GM21528 (cell line): Measurements from ENCODE around the gene IQSEC1.
A peak's percentile ranks its signal among the peaks of the same experiment; 100 is the strongest.

Experiments
- ATAC-seq: cut with Tn5 transposase; IDR thresholded peaks from one replicate; pipeline ENCODE4 v1.9.1; 2021; ENCODE audit warnings: mild to moderate bottlenecking, moderate library complexity; ENCODE audit not compliant: unreplicated experiment, low FRiP score

Gene IQSEC1

GRCh38 chr3:13087320-13087990 is 14.2 kb upstream of the IQSEC1 start:
- no peak for ATAC-seq

DNA sequence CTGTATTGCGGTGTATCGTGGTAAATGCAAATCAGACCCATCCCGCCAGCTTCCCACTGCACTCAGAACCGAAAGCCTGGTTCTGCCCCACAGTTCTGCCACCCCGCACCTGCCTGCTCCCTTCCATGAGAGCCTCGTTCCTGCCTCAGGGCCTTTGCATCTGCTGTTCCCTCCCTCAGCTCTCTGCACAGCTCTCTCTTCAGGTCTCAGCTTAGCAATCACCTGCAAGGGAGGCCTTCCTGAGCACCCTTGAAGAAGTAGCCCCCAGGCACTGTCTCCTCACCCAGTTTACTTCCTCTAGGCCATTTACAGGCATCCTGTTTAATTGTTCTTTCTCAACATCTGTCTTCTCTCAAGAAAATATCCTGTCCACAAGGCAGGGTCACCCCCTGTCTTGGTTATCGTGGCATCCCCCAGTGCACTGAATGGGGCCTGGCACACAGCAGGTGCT is 13.3 kb upstream of the IQSEC1 start:
- no peak for ATAC-seq

GRCh38 chr3:13085846-13086179 is 12.6 kb upstream of the IQSEC1 start:
- no peak for ATAC-seq

GRCh38 chr3:13085081-13085845 is 12.0 kb upstream of the IQSEC1 start:
- no peak for ATAC-seq

DNA sequence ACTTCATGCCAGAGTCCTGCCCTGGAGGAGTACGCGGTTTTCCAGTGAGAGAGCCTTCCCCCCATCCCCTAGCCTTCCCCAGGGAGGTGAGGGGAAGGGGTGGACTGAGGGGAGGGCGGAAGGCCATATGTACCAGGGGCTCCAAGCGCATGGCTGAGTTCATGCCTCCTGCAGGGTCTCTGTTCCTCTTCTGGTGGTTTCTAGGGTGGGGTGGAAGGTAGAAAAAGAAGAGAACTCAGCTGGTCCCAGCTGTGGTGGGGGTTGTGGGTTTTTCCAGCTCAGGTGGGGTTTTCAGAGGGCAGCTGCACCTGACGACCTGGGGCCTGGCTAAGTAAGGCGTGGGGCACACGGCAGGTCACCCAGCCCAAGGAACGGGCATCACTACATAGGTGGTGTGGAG is 10.7 kb upstream of the IQSEC1 start:
- ATAC-seq = peak; percentile 46

DNA sequence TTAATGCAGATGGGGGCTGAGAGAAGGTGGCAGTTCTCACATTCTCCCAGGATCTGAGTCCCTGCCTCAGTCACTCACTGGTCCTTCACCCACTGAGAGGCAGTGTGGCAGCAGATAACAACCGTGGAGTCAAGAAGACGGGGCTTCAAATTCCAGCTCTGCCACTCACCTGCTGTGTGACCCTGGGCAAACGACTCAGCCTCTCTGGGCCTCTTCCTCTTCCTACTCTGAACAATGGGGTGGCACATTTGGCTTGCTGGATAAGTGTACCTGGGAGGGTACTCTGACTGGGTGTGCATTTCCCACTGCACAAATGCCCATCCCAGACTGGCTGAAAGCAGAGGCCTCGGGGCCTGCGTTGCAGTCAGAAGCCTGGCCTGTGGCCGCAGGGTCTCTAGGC is 10.0 kb upstream of the IQSEC1 start:
- ATAC-seq = no peak

- no peak for ATAC-seq
These were observed 9.4 kb upstream of the IQSEC1 start for GRCh38 chr3:13082677-13083076.

DNA sequence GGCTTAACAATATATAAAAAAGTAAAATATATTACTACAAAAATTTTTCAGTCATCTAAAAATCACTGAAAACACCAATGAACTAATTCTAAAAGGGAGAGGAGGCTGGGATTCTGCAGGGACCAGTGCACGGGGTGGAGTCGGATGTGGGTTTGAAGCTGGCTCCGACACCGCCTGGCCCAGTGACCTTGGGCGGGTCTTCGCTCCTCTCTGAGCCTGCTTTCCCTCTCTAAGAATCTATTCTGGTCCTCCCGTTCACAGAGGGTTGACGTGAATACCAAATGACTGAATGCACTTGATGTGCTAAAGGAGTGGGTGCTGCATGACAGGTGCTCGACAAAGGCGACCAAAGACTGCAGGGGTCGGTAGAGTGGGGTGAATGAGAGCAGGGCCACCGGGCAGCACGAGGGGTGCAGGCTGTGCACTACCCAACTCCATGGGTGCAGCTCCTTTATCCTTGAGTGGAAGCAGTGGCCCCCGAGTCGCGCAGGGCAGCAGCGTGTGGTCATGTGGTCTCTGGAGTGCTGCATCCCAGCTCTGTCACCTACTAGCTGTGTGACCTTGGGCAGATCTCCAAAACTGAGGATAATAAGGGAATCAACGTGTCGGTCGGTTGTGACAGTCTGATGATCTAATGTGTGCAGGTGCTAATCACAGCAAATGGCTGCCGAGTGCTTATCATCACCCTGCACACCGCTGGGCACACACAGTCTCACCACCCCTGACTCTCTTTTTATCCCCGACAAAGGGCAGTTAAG is 8.6 kb upstream of the IQSEC1 start:
- ATAC-seq = no peak

GRCh38 chr3:13080591-13080990 is 7.4 kb upstream of the IQSEC1 start:
- ATAC-seq = no peak

DNA sequence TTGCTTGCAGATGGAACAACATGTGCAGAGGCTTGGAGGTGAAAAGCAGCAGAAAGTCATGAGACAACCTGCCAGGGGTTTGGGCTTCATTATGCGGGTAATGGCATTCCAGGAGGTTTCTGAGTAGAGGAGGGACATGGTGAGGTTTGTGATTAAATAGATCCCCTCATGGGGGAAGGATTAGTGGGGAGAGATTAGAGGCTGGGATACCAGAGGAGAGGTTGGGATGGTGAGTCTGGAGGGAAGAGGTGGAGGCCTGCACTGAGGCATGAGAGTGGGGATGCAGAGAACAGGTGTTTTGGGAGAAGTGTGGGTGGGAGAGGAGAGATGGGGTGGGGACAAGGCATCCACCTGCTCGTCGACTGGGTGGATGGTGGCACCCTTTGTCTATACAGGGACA is 6.8 kb upstream of the IQSEC1 start:
- no peak for ATAC-seq

DNA sequence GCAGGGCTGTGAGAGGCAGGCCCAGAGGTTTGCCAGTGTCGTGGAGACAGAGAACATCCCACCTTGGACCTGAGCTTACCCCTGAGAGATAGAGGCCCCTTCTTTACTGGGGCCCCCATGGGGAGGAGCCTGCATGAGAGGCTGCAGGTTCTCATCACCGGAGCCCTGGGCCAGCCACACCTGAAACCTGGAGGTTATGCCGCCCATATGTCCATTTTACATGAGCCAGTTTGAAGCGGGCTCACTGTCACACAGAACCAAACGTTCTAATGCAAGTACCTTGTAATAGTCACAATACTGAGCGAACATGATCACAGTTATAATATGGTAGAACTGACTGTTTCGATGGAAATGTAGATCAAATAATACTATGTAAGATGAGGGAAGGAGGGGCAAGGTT is 6.3 kb upstream of the IQSEC1 start:
- ATAC-seq = no peak

GRCh38 chr3:13079051-13079450 is 5.8 kb upstream of the IQSEC1 start:
- no peak for ATAC-seq

DNA sequence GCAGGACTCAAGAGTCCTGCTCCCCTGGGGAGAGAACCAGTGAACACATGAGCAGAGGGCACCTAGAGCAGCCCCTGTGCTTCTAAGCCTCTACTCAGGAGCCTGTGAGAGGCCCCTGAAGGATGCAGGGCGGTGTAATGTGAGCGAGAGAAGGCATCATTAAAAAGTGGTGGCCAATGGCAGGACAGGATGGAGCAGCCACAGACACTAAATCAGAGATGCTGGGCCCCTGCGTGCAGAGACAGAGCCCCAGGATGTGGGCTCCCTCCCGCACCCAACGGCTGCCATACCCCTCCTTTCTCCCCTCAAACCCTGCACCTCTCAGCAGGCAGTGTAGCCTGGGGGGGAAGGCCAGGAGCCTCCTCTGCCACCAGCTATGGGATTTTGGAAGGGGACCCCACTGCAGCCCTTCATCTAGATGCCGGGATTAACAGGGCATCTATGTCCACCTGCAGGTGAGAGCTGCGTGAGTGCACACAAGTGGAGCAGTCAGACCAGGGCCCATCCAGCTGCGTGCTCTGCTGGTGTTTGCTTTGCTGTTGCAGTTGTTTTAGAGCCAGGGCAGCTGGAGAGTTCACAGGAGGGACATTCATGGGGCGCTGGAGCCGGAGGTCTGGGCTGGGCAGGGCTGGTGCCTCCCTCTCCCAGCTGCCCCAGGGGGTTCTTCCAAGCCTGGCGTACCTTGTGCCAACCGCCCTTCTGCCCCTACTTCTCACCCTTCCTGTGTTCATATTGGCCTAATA is 5.1 kb upstream of the IQSEC1 start:
- no peak for ATAC-seq

- no peak for ATAC-seq
These were observed 4.4 kb upstream of the IQSEC1 start for GRCh38 chr3:13077431-13078162.

DNA sequence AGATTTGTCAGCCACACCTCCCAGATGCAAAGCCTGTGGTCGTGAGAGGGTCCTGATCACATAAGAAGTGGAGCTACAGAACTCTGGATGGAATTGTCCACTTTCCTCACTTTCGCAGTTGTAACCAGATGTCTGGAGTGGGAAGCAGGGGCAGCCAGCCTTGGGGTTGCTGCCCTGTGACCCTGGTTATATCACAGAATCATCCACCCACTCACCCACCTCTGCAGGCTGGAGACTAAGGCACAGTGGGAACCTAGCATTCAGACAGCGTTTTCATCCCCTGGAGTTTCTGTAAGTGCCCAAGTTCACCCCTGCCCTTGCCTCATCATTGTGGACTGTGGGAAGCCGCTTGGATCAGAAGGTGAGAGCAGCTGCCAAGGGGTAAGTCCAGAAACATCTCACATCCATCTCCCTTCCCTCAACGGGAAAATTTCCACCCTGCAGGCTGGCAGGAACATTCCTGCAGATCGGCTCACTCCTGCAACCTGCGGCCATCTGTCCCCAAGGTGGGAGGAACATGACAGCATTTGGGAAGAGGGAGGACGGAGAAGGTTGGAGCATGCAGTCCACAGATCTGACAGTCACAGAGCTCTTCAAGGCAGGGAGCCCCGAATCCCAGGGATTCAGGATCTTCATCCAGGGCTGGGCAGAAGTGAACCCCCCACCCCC is 2.9 kb upstream of the IQSEC1 start:
- ATAC-seq = no peak

DNA sequence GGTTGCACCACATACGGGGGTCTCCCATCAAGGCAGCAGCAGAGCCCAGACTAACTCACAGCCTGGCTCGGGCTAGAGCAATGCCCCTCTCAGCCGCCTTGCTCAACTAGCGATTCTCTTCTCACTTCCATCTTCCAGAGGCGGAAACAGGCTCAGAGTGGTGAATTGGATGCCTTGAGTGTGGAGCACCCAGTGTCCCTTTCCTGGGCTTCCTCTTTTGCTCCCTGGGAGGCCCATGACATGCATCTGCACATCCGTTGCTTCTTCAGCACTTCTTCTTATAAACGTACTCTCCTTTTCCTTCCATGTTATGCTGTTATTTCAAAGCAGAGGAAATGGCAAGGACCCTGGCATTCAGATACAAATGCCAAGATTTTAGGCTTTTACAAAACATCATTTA is 2.1 kb upstream of the IQSEC1 start:
- ATAC-seq = no peak

- no peak for ATAC-seq
These were observed 762 bp upstream of the IQSEC1 start for GRCh38 chr3:13074006-13074375.

GRCh38 chr3:13072600-13073325 is 466 bp downstream of the IQSEC1 start:
- peak; percentile 23 for ATAC-seq

GRCh38 chr3:13072239-13072599 is 1.0 kb downstream of the IQSEC1 start:
- peak; percentile 66 for ATAC-seq
